GM23338 (cell line): ENCODE data around the gene RBM7. TPM values are rescaled to one million over a fixed set of nuclear protein-coding genes. Genes with fewer than 3 reads are reported as not detected.

Experiments used
- ATAC-seq: fragments of 200-7000 bp; cut with Tn5 transposase; 3 replicates; pipeline ENCODE4 v1.9.1; 2020
- DNase-seq: peaks from one replicate; pipeline ENCODE4 v3.0.0-alpha.2; 2015; ENCODE audit warnings: low spot score
- H2AFZ ChIP-seq: fragments of 200-600 bp; sonication (generic); 2 replicates; pipeline ENCODE4 v1.8.0; 2016; ENCODE audit warnings: antibody characterized with exemption, mild to moderate bottlenecking, moderate library complexity
- H3F3A ChIP-seq: fragments of 200-600 bp; sonication (generic); replicated peaks from 2 replicates; pipeline ENCODE4 v1.8.0; 2017; ENCODE audit warnings: antibody characterized with exemption, mixed run types, low read depth
- H3K27ac ChIP-seq: fragments of 200-600 bp; sonication (generic); 2 replicates; pipeline ENCODE4 v1.6.1; 2016; ENCODE audit warnings: low read depth
- H3K27me3 ChIP-seq: fragments of 200-600 bp; sonication (generic); 2 replicates; pipeline ENCODE4 v1.8.0; 2016; ENCODE audit warnings: mild to moderate bottlenecking, mixed run types, moderate library complexity; ENCODE audit not compliant: insufficient read depth
- H3K36me3 ChIP-seq: fragments of 200-600 bp; sonication (generic); 2 replicates; pipeline ENCODE4 v1.8.0; 2016; ENCODE audit warnings: mild to moderate bottlenecking; ENCODE audit not compliant: insufficient read depth
- H3K4me1 ChIP-seq: fragments of 200-600 bp; sonication (generic); 2 replicates; pipeline ENCODE4 v1.8.0; 2016; ENCODE audit warnings: mild to moderate bottlenecking, moderate library complexity; ENCODE audit not compliant: insufficient read depth
- H3K4me2 ChIP-seq: fragments of 200-600 bp; sonication (generic); 2 replicates; pipeline ENCODE4 v1.7.1; 2017; ENCODE audit warnings: mixed run types
- H3K4me3 ChIP-seq: fragments of 200-600 bp; sonication (generic); 2 replicates; pipeline ENCODE4 v1.6.1; 2016; ENCODE audit warnings: mixed run types
- H3K79me2 ChIP-seq: fragments of 200-600 bp; sonication (generic); replicated peaks from 2 replicates; pipeline ENCODE4 v1.8.0; 2017; ENCODE audit warnings: mild to moderate bottlenecking; ENCODE audit not compliant: insufficient read depth
- H3K9me2 ChIP-seq: fragments of 200-600 bp; sonication (generic); 2 replicates; pipeline ENCODE4 v1.8.0; 2017; ENCODE audit not compliant: insufficient read depth
- H4K20me1 ChIP-seq: fragments of 200-600 bp; sonication (generic); replicated peaks from 2 replicates; pipeline ENCODE4 v1.8.0; 2017; ENCODE audit warnings: mild to moderate bottlenecking; ENCODE audit not compliant: insufficient read depth
- H3K27ac Mint-ChIP-seq: 2 replicates; pipeline ENCODE4 v1.8.0; 2020; ENCODE audit warnings: inconsistent platforms, mild to moderate bottlenecking, moderate library complexity, mixed read lengths
- H3K27me3 Mint-ChIP-seq: 3 replicates; pipeline ENCODE4 v1.8.0; 2022; ENCODE audit warnings: low read depth, mild to moderate bottlenecking, moderate library complexity, mixed read lengths, inconsistent platforms; ENCODE audit not compliant: insufficient read depth, poor library complexity
- H3K36me3 Mint-ChIP-seq: 3 replicates; pipeline ENCODE4 v1.8.0; 2021; ENCODE audit warnings: low read depth, mild to moderate bottlenecking, inconsistent platforms, moderate library complexity, mixed read lengths
- H3K4me1 Mint-ChIP-seq: 3 replicates; pipeline ENCODE4 v1.8.0; 2020; ENCODE audit warnings: mild to moderate bottlenecking, inconsistent platforms, mixed read lengths
- H3K4me3 Mint-ChIP-seq: 3 replicates; pipeline ENCODE4 v1.8.0; 2021; ENCODE audit warnings: moderate library complexity, mild to moderate bottlenecking, inconsistent platforms, mixed read lengths
- H3K9me3 Mint-ChIP-seq: 3 replicates; pipeline ENCODE4 v1.8.0; 2020; ENCODE audit warnings: moderate library complexity, mild to moderate bottlenecking, inconsistent platforms, mixed read lengths
- CTCF ChIP-seq, 2 experiments: fragments of 200-600 bp in 1 of 2; sonication (generic) in 1 of 2; conservative IDR thresholded peaks; 2 replicates each; pipeline versions ENCODE4 v1.5.1 to v1.6.1; 2016 to 2017; ENCODE audit warnings: antibody characterized with exemption in 2 of 2, low read depth in 2 of 2, mild to moderate bottlenecking in 2 of 2, moderate library complexity in 1 of 2
- ETS1 ChIP-seq: IDR thresholded peaks from 2 replicates; pipeline ENCODE4 v1.6.1; 2016; ENCODE audit warnings: antibody characterized with exemption
- EZH2 ChIP-seq: fragments of 200-600 bp; sonication (generic); IDR thresholded peaks from one replicate; pipeline ENCODE4 v1.8.0; 2017; ENCODE audit warnings: antibody characterized with exemption, mild to moderate bottlenecking, low read depth; ENCODE audit not compliant: unreplicated experiment
- JUNB ChIP-seq: IDR thresholded peaks from one replicate; pipeline ENCODE4 v1.6.1; 2016; ENCODE audit warnings: antibody characterized with exemption; ENCODE audit not compliant: unreplicated experiment
- POLR2AphosphoS5 ChIP-seq: IDR thresholded peaks from 2 replicates; pipeline ENCODE4 v1.6.1; 2016; ENCODE audit warnings: antibody characterized with exemption, low read depth
- REST ChIP-seq: IDR thresholded peaks from one replicate; pipeline ENCODE4 v1.6.1; 2018; ENCODE audit warnings: antibody characterized with exemption; ENCODE audit not compliant: unreplicated experiment
- ZNF331 ChIP-seq: fragments of 250-450 bp; sonication (Bioruptor Pico); IDR thresholded peaks from 2 replicates; pipeline ENCODE4 v1.5.0; 2020; ENCODE audit warnings: low read depth, mild to moderate bottlenecking, moderate library complexity
- ZNF462 ChIP-seq: fragments of 250-450 bp; sonication (Bioruptor Pico); IDR thresholded peaks from 2 replicates; pipeline ENCODE4 v1.5.0; 2020; ENCODE audit warnings: mild to moderate bottlenecking, moderate library complexity
- polyA plus RNA-seq: library from polyadenylated mRNA; unstranded; fragments of >200 nt; fragmentation: Nextera tagmentation; extraction: Ambion mirVana; gene quantifications from 2 replicates; pipeline ENCODE4 v1.2.1, GENCODE V29; 2016
- total RNA-seq: library from RNA; depleted of rRNA; stranded (reverse); fragments of >200 nt; shearing (Covaris generic); gene quantifications from 2 replicates; pipeline ENCODE4 v1.2.3, GENCODE V29; 2014

The RBM7 gene
- total and polyA plus RNA-seq, 2 experiments from 2014 or later, result 31.5 to 57.2 TPM

GRCh38 chr11:114447444-114447843, 47.0 kb downstream of the RBM7 start:
- Mint-ChIP-seq H3K27me3 (no peaks in the 10 kb centered on the region), H3K36me3 (peaks cover 70% of the 10 kb centered on the region), H3K27ac (no peak overlapping the region), H3K4me3 (no peak overlapping the region), H3K4me1 (peaks cover 12% of the 10 kb centered on the region), H3K9me3 (no peaks in the 10 kb centered on the region)
- Histone ChIP-seq H3K9me2 (no peaks in the 10 kb centered on the region), H3K79me2 (peaks cover 95% of the 10 kb centered on the region), H2AFZ (no peak overlapping the region), H3F3A (no peaks in the 10 kb centered on the region), H3K27ac (peak overlapping the region; percentile 9; the same call in 1 of the 2 replicates), H3K4me2 (no peak overlapping the region), H3K27me3 (no peaks in the 10 kb centered on the region), H4K20me1 (peaks cover 5% of the 10 kb centered on the region; the same call in 1 of the 2 replicates), H3K36me3 (peaks cover 6% of the 10 kb centered on the region; the same call in 1 of the 2 replicates), H3K4me3 (no peak overlapping the region), H3K4me1 (0 out of 2 replicates have a peak, but pooled peaks cover 8% of the 10 kb centered on the region)
- ATAC-seq (no peak), DNase-seq (no peak)
- TF ChIP-seq ZNF331 (CRISPR knock-in tag), result no peak
- no peak for TF ChIP-seq POLR2AphosphoS5

- H3K27me3 Mint-ChIP-seq, result no peaks in the 10 kb centered on the region
- ATAC-seq (no peak), DNase-seq (no peak)
- no peaks in the 10 kb centered on the region for H3K9me3 Mint-ChIP-seq
- 0 out of 2 replicates have a peak, but pooled peaks cover 8% of the 10 kb centered on the region for H3K4me1 ChIP-seq
- no peaks in the 10 kb centered on the region for H3K9me2 ChIP-seq
- peak overlapping the region; percentile 9; the same call in 1 of the 2 replicates for H3K27ac ChIP-seq
- H3K4me3 Mint-ChIP-seq, result no peak overlapping the region
- no peak overlapping the region for H3K4me2 ChIP-seq
- no peaks in the 10 kb centered on the region for H3F3A ChIP-seq
- H3K27me3 ChIP-seq, result no peaks in the 10 kb centered on the region
- H4K20me1 ChIP-seq, result peaks cover 5% of the 10 kb centered on the region; the same call in 1 of the 2 replicates
- peaks cover 11% of the 10 kb centered on the region for H3K4me1 Mint-ChIP-seq
- no peak overlapping the region for H3K27ac Mint-ChIP-seq
- no peak overlapping the region for H2AFZ ChIP-seq
- no peak overlapping the region for H3K4me3 ChIP-seq
- peaks cover 91% of the 10 kb centered on the region for H3K79me2 ChIP-seq
- H3K36me3 ChIP-seq, result peaks cover 6% of the 10 kb centered on the region; the same call in 1 of the 2 replicates
- H3K36me3 Mint-ChIP-seq, result peaks cover 74% of the 10 kb centered on the region
- no peak for TF ChIP-seq EZH2
- TF ChIP-seq ZNF462, result no peak
- no peak for TF ChIP-seq ETS1
- no peak for TF ChIP-seq JUNB
- no peak for TF ChIP-seq REST
- TF ChIP-seq CTCF (conservative IDR thresholded peaks at IDR 0.05; ENCODE audit: low read depth in 2 of 2), result no peak
These were observed 47.4 kb downstream of the RBM7 start for GRCh38 chr11:114447892-114448291.
